A549 (cell line): ENCODE results near the gene GLT6D1.

Experiments used
- HDAC2 ChIP-seq: fragments of 200-600 bp; sonication (generic); IDR thresholded peaks from 2 replicates; pipeline ENCODE4 v1.6.1; 2016
- HEYL ChIP-seq: fragments of 250-450 bp; sonication (Bioruptor Pico); IDR thresholded peaks from 2 replicates; pipeline ENCODE4 v1.8.0; 2021; ENCODE audit warnings: mild to moderate bottlenecking, moderate library complexity
- HOXB5 ChIP-seq: fragments of 250-450 bp; sonication (Bioruptor Pico); IDR thresholded peaks from 2 replicates; pipeline ENCODE4 v1.5.0; 2020; ENCODE audit warnings: mild to moderate bottlenecking, moderate library complexity
- KDM5A ChIP-seq: fragments of 200-600 bp; sonication (generic); IDR thresholded peaks from 2 replicates; pipeline ENCODE4 v1.6.1; 2016; ENCODE audit warnings: antibody characterized with exemption, mild to moderate bottlenecking
- MAZ ChIP-seq: fragments of 150-350 bp; IDR thresholded peaks from 2 replicates; pipeline ENCODE4 v1.6.1; 2014; ENCODE audit warnings: antibody characterized with exemption, low read depth, low read length, borderline replicate concordance
- NR3C1 ChIP-seq: fragments of >200 bp; sonication (Bioruptor Twin); formaldehyde crosslinking; IDR thresholded peaks from 3 replicates; pipeline ENCODE4 v1.6.1; 2017
- PHF8 ChIP-seq: fragments of 200-600 bp; sonication (generic); IDR thresholded peaks from 2 replicates; pipeline ENCODE4 v1.6.1; 2016; ENCODE audit warnings: low read depth, mild to moderate bottlenecking, antibody characterized with exemption, moderate library complexity, borderline replicate concordance
- POLR2A ChIP-seq: IDR thresholded peaks from 2 replicates; pipeline ENCODE4 v1.6.1; 2012; ENCODE audit warnings: mild to moderate bottlenecking, low read length
- RAD21 ChIP-seq, 2 experiments: fragments of >200 bp in 1 of 2; sonication (Bioruptor Twin) in 1 of 2; formaldehyde crosslinking in 1 of 2; IDR thresholded peaks in 1 of 2; conservative IDR thresholded peaks in 1 of 2; 2 replicates in 1 of 2; 3 replicates in 1 of 2; pipeline ENCODE4 v1.6.1; 2012 to 2018; ENCODE audit warnings: inconsistent platforms in 1 of 2
- SMC3 ChIP-seq: fragments of >200 bp; sonication (Bioruptor Twin); formaldehyde crosslinking; IDR thresholded peaks from 3 replicates; pipeline ENCODE4 v1.6.1; 2018; ENCODE audit warnings: inconsistent platforms
- TF ChIP-seq, protein P1 (sequence below): fragments of >200 bp; sonication (Bioruptor Twin); formaldehyde crosslinking; IDR thresholded peaks from 3 replicates; pipeline ENCODE4 v1.5.1; 2016
- TF ChIP-seq, protein P2 (sequence below): fragments of 150-350 bp; IDR thresholded peaks from 2 replicates; pipeline ENCODE4 v1.6.1; 2014; ENCODE audit warnings: low read depth, mild to moderate bottlenecking, low read length
- TF ChIP-seq, protein P3 (sequence below): IDR thresholded peaks from 2 replicates; pipeline ENCODE4 v1.6.1; 2012

DNA sequence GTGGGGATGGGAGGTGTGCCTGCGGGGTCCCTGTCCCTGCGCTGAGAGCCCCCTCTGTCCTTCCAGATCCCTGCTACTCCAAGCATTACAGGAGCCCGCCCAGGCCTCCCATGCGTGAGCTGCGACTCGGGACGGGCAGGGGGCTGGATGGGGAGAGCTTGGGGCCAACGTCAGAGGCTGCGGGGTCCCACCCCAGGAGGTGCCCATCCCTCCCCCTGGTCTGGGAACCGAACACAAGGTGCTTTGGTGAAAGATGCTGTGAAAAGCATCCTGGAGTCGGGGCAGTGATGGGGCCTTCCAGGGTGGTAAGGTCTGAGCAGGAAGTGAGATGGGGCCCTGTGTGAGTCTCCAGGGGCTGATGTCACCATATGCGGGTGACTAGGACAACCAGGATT lies 26.5 kb upstream of the GLT6D1 start:
- TF ChIP-seq, protein P1, sequence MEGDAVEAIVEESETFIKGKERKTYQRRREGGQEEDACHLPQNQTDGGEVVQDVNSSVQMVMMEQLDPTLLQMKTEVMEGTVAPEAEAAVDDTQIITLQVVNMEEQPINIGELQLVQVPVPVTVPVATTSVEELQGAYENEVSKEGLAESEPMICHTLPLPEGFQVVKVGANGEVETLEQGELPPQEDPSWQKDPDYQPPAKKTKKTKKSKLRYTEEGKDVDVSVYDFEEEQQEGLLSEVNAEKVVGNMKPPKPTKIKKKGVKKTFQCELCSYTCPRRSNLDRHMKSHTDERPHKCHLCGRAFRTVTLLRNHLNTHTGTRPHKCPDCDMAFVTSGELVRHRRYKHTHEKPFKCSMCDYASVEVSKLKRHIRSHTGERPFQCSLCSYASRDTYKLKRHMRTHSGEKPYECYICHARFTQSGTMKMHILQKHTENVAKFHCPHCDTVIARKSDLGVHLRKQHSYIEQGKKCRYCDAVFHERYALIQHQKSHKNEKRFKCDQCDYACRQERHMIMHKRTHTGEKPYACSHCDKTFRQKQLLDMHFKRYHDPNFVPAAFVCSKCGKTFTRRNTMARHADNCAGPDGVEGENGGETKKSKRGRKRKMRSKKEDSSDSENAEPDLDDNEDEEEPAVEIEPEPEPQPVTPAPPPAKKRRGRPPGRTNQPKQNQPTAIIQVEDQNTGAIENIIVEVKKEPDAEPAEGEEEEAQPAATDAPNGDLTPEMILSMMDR = no peak
- no peak for TF ChIP-seq RAD21 (conservative IDR thresholded peaks at IDR 0.05 in 1 of 2, IDR thresholded peaks at IDR 0.05 in 1 of 2)
- TF ChIP-seq HDAC2 = no peak
- no peak for TF ChIP-seq POLR2A
- TF ChIP-seq, protein P2, sequence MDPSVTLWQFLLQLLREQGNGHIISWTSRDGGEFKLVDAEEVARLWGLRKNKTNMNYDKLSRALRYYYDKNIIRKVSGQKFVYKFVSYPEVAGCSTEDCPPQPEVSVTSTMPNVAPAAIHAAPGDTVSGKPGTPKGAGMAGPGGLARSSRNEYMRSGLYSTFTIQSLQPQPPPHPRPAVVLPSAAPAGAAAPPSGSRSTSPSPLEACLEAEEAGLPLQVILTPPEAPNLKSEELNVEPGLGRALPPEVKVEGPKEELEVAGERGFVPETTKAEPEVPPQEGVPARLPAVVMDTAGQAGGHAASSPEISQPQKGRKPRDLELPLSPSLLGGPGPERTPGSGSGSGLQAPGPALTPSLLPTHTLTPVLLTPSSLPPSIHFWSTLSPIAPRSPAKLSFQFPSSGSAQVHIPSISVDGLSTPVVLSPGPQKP = no peak
- no peak for TF ChIP-seq NR3C1
- TF ChIP-seq MAZ = no peak
- TF ChIP-seq PHF8 = no peak
- no peak for TF ChIP-seq KDM5A
- no peak for TF ChIP-seq SMC3
- TF ChIP-seq, protein P3, sequence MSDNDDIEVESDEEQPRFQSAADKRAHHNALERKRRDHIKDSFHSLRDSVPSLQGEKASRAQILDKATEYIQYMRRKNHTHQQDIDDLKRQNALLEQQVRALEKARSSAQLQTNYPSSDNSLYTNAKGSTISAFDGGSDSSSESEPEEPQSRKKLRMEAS = no peak
- no peak for TF ChIP-seq HEYL
- no peak for TF ChIP-seq HOXB5 (CRISPR knock-in tag)
